Spleen (tissue), 7 donors: ENCODE measurements around the gene FGF22.
A peak's percentile ranks its signal among the peaks of the same experiment; 100 is the strongest.

Experiments
- CTCF ChIP-seq, 11 experiments: fragments of 200-600 bp in 7 of 11; fragments of 450-650 bp in 4 of 11; sonication (generic) in 4 of 11; IDR thresholded peaks in 8 of 11; conservative IDR thresholded peaks in 3 of 11; 1 replicate in 7 of 11; 2 replicates in 4 of 11; pipeline versions ENCODE4 v1.4.0 to v1.8.0; 2016 to 2021; ENCODE audit warnings: antibody characterized with exemption in 11 of 11, inconsistent platforms in 4 of 11, mild to moderate bottlenecking in 1 of 11
- POLR2A ChIP-seq, 3 donors: fragments of 450-650 bp; IDR thresholded peaks; one replicate each; pipeline ENCODE4 v1.5.1; 2017; ENCODE audit warnings: antibody characterized with exemption in 3 of 3, mild to moderate bottlenecking in 1 of 3
- POLR2AphosphoS5 ChIP-seq, 3 donors: sonication (generic); formaldehyde crosslinking; IDR thresholded peaks; one replicate each; pipeline ENCODE4 v1.5.1; 2017; ENCODE audit warnings: antibody characterized with exemption in 3 of 3
- donor health status: DM: no; HTN: no; CAD: no; lungs with moderate emphysema.
- donor health status: DM: no; HTN: no; CAD: no.
- donor health status: DM: no; HTN: no; CAD: no.

- TF ChIP-seq CTCF (IDR thresholded peaks at IDR 0.05 in 8 of 11, conservative IDR thresholded peaks at IDR 0.05 in 3 of 11): no peak
- no peak for TF ChIP-seq POLR2A (IDR thresholded peaks at IDR 0.05)
- TF ChIP-seq POLR2AphosphoS5 (IDR thresholded peaks at IDR 0.05): peak; percentile 57 to 84 (median 75)
These were observed 28.7 kb upstream of the FGF22 start for GRCh38 chr19:610801-611480.
